ENCODE measurements around the gene CCDC85A.

DNA sequence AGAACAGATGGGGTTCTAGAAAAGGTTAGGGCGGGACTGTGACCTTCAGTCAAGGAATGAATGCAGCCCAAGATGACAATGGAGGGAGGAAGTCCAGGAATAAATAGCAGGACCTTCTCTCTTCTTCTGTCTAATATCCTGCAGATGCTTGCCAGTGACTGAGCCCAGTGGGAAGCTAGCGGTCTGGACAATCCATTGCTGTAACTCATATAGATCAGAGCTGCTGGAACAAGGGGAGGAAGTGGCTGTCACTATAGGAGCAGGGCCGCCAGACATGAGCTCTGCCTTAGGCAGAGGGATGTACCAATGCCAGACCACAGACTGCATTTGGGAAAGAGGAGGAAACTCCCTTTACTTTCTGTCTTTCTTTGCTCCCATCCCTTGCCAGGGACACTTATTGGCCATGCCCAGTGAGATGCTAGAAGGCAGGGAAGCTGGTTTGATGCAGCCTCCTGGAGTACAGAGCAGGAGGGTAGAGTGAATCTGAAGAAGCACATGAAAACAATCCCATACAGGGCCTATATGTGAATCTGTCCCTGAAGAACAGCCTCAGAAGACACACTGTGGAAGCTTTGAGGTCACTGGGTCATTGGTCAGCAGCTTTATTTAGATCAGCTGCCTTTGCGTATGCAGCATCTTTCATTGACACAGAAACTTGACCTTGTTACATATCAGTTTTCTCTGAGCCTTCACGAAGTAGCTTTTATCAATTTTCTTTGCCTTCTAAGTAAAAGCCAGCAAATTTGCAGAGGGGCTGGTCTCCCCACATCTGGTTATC lies 65.4 kb downstream of the CCDC85A start:
- TF ChIP-seq, protein P1, sequence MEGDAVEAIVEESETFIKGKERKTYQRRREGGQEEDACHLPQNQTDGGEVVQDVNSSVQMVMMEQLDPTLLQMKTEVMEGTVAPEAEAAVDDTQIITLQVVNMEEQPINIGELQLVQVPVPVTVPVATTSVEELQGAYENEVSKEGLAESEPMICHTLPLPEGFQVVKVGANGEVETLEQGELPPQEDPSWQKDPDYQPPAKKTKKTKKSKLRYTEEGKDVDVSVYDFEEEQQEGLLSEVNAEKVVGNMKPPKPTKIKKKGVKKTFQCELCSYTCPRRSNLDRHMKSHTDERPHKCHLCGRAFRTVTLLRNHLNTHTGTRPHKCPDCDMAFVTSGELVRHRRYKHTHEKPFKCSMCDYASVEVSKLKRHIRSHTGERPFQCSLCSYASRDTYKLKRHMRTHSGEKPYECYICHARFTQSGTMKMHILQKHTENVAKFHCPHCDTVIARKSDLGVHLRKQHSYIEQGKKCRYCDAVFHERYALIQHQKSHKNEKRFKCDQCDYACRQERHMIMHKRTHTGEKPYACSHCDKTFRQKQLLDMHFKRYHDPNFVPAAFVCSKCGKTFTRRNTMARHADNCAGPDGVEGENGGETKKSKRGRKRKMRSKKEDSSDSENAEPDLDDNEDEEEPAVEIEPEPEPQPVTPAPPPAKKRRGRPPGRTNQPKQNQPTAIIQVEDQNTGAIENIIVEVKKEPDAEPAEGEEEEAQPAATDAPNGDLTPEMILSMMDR (IDR thresholded peaks at IDR 0.05): no peak
- TF ChIP-seq POLR2AphosphoS5 (IDR thresholded peaks at IDR 0.05) (no peak), POLR2A (IDR thresholded peaks at IDR 0.05) (no peak)
